Left colon (tissue), 2 donors: ENCODE results near the gene INPP4A. TPM values are rescaled to one million over a fixed set of nuclear protein-coding genes. Genes with fewer than 3 reads are reported as not detected.
A peak's percentile ranks its signal among the peaks of the same experiment; 100 is the strongest.

ENCODE experiments used
- ATAC-seq: fragments of 200-7000 bp; cut with Tn5 transposase; one replicate; pipeline ENCODE4 v1.9.1; 2020; ENCODE audit warnings: mild to moderate bottlenecking, moderate library complexity
- DNase-seq, 2 donors: peaks; one replicate each; pipeline ENCODE4 v3.0.0-alpha.2; 2020
- intact Hi-C, 2 donors: fragments of 100-400 bp; cut with DNase I in 1 of 2; cut with micrococcal nuclease in 1 of 2; formaldehyde crosslinking; loops; one replicate each; pipeline versions ENCODE4 v1.11.2 to v1.14.0; 2022; cut with DNase I, micrococcal nuclease
- total RNA-seq, 2 donors: library from RNA; stranded (reverse); fragmentation: NEBNext Ultra II Directional; extraction: Animal tissue kit (Norgen Biotek cat#: 25700); gene quantifications; one replicate each; pipeline ENCODE4 v1.2.1, GENCODE V29; 2021
- donor health status: DM: no; HTN: no; CAD: no.
- donor health status: DM: yes; HTN: yes; CAD: no.

The INPP4A gene
- total RNA-seq, 2 donors from 2014 or later: 14.3 to 19.1 TPM

DNA sequence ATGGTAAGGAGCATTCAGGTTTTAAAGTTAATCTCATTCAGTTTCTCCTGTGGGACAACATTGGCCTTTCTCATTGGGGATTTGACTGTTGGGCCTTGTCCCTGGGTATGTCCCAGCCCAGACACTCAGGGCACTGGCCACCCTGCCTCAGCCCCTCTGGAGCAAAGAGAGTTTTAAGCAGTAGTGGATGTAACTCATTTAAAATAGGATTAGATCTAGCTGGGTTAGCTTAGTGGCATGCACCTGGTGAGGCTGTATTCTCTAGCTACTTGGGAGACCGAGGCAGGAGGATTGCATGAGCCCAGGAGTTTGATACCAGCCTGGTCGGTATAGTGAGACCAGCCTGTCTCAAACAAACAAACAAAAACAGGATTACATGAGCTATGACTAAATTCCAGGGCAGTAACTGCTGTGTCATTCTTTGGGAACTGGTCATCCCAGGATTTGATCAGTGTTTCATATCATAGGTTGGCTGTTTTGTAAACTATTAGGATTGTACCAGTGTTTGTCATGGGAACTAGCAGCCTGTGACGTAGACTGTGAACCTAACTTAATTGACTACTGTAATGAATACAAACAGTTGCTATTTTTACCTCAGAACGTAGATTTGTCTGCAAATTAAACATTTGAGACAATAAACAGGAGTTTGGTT is 12.5 kb downstream of the INPP4A start:
- ATAC-seq (no peak), DNase-seq (no peak)
- intact Hi-C loops: no loop called here

DNA sequence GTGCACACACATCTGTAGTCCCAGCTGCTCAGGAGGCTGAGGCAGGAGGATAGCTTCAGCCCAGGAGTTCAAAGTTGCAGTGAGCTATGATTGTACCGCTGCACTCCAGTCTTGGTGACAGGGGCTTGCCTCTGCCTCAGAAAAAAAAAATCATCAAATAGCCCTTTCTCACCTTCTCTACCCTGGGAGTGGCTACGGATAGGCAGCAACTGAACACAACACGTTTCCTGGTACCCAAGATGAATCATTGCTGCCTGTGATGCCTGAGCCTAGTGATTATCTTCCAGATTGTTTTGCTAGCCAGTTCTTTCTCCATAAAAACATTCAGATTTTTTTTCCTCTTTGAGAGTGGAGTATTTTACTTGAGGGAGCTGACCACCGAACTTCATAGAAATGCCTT is 13.5 kb downstream of the INPP4A start:
- DNase-seq (no peak), ATAC-seq (no peak)
- intact Hi-C loops: no loop called here

DNA sequence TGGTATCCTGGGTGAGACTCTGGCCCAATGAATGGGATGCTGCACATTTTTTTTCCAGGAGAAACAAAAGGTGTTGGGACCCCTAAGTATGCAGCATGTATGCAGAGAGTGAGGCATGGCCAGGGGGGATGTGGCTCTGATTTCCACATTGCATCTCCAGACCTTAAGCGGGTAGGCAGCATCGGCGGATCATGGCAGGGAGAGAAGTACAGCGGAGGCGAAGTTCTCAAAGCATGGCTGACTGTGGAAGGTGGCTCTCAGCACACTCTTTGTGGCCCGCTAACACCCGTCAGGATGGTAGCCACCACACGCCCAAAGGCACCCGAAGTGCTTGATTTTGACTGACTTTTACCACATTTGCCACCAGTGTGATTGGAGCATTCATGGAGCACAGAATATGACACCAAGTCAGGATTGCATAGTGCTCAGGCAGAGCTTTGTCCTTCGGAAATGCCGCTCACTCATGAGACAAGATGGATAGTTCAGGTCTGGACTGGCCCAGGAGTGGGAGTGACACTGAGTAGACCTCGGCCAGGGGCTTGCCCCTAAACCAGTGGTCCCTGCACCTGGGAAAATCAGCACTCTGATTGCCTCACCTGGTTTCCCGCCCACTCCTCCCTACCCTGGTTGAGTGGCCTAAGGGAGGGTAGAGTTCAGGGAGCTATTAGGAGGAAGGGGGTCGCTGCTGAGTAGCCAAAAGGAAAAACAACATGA is 14.2 kb downstream of the INPP4A start:
- DNase-seq (no peak), ATAC-seq (no peak)
- intact Hi-C loops: no loop called here

DNA sequence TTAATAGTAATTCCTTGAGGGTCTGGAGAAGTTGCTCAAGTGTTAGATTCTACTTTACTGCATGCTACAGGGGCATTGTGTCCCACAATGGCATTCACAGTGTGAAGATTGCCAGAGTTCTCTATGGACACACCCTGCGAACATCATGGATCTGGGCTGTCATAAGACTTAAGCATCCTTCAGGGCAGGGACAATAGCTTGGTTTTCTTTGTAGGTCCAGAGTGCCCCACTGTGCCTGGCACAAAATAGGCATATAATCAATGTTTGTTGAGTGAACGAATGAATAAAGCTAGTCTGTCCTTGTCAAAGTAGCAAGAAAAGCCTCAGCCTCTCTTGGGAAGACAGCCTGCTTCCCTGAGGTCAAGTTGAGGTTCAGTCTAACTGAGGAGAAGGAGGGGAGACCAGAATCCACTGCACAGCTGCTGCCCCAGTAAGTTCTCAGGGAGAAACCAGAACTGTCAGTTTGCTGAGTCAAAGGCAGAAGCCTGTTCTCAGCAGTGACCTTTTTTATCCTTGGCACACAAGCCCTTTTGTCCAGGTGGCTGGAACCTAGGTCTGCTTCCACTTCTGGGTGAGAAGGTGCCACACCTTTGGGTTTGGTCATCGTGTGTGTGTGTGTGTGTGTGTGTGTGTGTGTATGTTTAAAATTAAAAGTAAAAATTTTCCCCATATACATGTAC is 15.0 kb downstream of the INPP4A start:
- DNase-seq: no peak
- intact Hi-C loops: no loop called here
- peak; percentile 57 for ATAC-seq

DNA sequence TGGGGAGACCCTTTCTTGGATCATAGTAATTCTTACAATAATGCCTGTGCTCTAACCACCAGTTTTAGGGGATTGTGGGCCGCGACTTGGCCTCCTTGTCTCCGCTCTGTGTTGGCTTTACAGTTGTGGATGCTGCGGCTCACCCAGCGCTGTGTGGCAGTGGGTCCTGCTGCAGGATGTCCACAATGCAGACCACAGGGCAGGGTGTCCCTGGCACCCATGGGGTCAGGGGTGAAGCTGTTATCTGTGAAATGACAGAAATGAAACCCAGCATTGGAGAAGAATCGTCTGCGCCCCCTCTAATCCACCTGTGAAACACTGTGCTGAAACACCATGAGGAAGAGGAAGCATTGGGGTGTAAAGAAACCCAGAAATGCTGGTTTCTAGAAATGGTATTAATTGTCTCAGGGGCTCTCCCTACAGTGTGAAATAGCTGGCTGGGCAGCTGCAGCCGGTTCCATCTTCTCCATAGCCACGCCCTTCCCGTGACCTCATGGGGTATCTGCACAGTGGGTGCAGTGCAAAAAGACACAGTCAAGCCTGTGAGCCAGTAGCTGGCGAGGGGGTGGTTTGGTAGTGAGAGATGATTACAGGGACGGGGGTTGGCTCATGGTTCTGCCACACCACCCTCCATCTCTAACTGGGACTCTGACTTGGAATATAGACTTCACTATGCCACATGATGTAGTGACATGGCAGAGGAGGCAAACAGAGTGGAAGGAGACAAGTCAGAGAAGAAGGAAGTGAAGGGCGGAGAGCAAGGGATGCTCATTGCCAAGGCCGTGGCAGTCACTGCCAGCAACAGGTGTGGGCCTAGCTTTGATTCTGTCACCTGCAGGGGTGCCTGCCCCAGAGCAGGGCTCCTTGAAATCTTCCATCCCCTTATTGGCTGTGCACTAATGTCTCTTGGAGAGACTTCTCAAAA is 16.2 kb downstream of the INPP4A start:
- peak; percentile 25 for ATAC-seq
- peak; percentile 49 to 73 for DNase-seq
- intact Hi-C loops: no loop called here

DNA sequence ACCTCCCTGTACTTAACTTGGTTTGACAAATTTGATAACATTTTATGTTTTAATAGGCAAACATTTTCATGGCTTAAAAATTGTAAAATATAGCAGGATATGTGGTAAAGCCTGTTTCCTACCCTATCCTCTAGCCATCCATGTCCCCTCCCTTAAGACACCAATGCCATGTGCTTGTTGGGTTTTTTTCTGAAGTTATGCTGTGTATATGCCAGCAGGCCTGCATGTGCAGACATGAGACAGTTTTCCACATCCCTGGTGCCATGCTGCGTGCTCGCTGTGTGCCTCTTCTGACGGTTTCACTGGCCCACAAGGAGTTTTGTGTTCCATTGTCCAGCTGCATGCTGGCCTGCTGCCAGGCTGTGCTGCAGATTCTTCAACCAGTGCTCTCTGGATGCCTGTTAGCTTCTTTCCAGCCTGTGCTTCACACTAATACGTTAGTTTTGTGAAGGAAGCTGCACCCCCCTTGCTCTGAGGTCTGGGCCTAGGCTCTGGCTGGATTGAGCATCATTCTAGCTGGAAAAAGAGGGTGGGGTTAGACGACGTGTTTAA is 16.9 kb downstream of the INPP4A start:
- intact Hi-C loops: no loop called here
- DNase-seq: peak in 1 of 2 donors; percentile 24
- ATAC-seq: no peak

DNA sequence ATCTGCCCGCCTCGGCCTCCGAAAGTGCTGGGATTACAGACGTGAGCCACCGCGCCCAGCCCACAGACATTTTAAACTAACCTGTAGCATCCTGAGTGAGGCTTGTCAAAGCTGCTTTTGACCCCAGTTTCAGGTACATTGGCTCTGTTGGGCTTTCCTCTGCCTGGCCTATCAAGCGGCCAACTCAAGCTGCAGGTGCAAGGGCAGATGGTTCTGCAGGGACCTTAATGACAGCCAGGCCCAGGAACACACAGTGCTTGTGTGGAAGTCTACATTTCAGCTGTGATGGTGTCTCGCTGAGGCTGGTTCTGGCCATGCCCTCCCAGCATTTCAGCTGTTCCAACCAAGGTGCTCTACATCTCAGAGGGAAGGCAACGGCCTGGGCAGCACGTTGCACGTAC is 18.4 kb downstream of the INPP4A start:
- intact Hi-C loops: no loop called here
- ATAC-seq (no peak), DNase-seq (peak; percentile 6 to 27)

DNA sequence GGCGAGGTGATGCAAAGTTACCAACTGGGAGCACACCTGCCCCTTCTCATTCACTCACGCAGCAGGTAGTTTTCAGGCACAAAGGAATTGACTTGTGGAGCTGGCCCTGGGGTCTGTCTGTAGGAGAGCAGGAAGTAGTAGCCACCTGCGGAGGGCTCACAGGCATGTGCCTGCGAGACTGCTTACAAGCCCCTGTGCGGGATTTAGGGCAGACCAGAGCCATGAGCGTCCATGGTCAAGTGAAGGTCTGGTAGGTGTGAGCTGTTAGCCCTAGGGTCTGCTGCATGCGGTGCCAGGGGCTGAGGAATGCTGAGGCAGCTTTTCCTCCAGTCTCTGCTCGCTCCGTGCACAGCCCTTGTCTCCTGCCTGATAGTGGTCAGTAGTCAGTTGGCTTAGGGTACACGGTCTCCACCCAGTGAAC is 18.9 kb downstream of the INPP4A start:
- no peak for ATAC-seq
- intact Hi-C loops: no loop called here
- DNase-seq: peak; percentile 5 to 22

DNA sequence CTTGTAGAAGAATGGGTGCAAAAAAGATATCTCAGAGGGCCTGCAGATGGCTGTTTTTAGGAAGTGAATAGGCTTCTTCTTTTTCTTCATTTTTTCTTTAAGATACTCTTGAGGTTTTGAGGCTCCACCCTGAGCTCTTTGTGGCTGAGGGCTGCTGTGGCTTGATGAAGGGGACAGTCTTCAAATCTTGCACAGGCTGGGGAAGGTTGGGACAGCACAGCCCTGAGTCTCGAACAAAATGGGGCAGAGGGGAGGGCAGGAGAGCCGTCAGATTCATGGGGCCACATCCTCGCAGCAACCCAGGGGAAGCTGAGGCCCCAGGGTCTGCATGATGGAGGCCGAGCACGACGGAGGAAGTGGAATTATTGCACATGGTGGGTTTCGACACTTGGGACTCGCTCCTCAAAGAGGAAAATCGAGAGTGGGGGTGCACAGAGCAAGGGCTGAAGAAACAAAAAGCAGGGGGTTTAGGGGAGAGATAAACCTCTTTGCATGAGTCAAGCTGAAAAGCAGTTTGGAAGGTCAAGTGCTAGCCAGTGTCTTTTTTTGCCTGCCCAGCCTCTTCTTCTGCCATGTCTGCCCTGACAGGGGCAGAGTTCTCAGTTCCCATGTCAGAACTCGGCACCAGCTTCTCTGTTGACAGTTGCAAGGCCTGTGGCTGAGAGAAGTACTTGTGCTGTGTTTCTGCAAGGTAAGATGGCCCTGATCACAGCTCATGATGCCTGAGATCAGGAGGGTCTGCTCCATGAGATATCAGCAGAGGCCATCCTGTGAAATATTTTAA is 19.5 kb downstream of the INPP4A start:
- no peak for ATAC-seq
- intact Hi-C loops: no loop called here
- peak; percentile 13 to 25 for DNase-seq

DNA sequence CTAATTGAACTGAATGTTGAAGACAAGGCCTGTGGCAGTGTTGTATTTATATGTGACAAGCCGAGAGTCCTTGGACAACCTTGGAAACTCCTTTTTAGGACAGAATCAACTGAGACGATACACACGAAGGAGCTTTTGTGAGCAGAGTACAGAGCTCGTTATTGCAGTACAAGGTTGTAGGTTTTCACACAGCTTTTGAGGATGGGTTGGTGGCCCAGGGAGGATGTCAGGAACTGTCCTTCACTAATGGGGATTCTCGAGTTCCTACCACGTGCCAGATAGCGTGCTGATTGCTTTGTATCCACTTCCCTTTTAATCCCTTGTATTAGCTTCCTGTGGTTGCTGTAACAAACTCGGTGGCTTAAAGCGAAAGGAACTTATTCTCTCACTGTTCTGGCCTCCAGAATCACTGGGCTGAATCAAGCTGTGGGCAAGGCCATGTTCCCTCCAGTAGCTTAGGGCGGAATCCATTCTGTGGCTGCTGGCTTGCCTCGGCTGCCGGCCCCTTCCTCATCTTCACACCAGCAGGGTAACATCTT is 20.2 kb downstream of the INPP4A start:
- DNase-seq (peak in 1 of 2 donors; percentile 39), ATAC-seq (peak; percentile 33)
- intact Hi-C loops: no loop called here

DNA sequence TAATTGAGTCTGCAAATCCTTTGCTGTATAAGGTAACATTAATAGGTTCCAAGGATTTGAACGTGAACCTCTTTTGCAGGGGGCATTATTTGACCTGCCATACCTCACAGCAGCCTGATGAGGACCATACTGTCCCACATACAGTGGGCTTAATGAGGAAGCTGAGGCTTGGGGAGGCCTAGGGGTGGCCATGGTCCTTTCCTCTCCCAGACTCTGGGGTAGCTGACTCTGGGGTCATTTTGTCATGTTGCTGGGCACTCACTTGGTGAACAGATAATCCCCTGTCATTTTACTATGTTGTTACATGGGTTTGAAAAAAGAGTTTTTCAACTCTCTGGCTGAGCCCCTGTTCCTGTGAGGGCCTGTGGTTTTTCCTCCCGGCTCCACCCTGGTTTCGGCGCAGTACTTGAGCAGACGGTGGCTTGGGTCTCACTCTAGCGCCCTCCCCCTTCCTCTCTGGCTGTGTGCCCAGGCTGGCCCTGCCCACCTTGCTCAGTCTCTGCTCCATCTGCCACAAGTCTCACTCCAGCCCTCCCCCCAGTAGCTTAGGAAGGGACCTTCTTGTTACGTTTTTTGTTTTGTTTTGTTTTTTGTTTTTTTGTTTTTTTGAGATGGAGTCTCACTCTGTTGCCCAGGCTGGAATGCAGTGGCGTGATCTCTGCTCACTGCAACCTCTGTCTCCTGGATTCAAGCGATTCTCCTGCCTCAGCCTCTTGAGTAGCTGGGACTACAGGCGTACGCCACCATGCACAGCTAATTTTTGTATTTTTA is 21.0 kb downstream of the INPP4A start:
- DNase-seq (peak; percentile 80 to 85), ATAC-seq (peak; percentile 87)
- intact Hi-C loops: no loop called here

DNA sequence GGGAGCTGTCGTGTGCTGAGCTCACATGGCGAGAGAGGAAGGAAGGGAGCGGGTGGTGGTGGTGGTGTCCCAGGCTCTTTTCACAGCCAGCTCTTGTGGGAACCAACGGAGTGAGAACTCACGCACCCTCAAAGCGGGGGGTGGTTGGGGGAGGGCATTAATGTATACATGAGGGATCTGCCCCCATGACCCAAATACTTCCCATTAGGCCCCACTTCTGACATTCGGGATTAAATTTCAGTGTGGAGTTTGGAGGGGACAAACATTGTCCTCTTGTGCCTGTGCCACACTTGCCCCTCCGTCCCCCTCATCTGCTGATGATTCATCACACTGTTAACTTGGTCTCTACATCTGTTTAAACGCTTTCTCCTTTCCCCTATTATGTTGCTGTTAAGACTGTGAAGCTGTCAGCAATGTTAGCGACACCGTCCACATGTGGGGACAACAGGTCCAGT is 22.5 kb downstream of the INPP4A start:
- ATAC-seq (no peak), DNase-seq (peak in 1 of 2 donors; percentile 25)

DNA sequence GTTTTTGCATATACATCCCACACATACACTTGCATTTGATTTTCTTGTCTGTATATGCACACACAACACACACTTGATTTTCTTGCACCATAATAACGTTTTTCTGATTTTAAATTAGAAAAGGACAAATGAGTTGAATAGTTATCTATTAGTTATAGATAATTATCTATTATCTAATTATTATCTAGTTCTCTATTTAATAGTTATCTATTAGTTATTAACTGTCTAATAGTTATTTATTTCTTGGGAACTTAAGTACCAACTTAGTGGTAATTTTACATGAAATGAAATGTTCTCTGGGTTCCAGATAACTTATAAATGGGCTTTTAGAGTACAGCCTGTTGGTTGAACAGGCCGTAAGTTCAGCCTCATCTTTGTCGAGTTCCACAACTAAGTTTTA is 23.0 kb downstream of the INPP4A start:
- intact Hi-C loops: no loop called here
- DNase-seq (no peak), ATAC-seq (no peak)

More for the DNA sequence above, 22.5 kb downstream of the INPP4A start:
- intact Hi-C loops: no loop called here

DNA sequence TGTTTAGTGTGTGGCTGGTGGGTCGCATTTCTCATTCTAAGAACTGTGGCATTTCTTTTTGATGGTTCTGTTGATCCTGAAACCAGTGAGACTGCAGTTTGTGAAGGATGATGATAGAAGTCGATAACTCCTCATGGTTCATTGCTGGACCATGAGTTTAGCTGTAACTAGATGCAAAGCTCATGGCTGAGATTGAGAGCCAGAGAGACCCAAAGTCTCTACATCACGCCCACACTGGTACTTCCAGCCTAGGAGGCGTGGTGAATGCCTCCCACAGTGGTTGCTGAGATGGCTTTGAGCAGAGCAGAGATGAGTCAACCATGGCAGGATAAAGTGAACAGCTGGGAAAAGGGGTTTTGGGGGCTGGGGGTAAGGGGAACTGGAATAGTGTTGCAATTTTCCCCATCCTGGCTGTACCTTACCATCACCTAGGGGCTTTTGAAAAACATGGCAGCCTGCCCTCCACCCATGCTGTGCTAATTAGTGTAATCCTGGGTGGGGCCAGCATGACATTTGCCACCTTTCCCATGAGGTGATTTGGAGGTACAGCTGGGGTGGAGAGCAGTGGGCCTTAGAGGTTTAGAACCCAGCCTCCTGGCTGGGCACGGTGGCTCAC is 24.1 kb downstream of the INPP4A start:
- no peak for ATAC-seq
- intact Hi-C loops: no loop called here
- DNase-seq: no peak

DNA sequence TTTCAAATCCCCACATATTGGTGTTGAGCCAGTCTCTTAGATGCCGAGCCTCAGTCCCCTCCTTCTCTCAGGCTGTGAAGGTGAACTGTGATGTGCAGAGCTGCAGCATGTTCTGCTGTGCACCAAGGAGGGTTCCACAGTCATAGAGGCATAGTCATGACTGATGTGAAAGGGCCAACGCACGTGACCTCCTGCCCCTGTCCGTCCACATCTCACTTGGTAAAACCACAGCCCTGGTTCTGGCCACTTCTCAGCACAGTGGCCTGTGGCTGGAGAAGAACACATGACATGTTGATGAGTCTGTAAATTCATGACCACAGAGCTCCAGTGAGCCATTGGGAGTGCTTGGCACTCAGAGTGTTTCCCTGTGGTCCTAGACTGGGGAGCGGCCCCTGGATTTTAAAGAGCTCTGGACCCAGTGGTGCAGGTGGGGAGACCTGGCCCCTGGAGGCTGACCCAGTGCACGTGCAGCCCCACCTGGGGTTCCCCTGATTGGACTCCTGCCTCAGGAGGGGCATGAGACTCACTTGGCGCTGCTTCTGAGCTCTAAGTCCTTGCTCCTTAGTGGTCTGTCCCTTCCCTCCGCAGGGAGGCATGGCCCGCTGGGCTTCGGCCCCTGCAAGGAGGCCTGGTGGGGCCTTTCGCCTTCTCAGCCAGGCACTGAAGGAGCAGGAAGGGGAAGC is 25.3 kb downstream of the INPP4A start:
- intact Hi-C loops: no loop called here
- peak in 1 of 2 donors; percentile 22 for DNase-seq
- ATAC-seq: no peak

DNA sequence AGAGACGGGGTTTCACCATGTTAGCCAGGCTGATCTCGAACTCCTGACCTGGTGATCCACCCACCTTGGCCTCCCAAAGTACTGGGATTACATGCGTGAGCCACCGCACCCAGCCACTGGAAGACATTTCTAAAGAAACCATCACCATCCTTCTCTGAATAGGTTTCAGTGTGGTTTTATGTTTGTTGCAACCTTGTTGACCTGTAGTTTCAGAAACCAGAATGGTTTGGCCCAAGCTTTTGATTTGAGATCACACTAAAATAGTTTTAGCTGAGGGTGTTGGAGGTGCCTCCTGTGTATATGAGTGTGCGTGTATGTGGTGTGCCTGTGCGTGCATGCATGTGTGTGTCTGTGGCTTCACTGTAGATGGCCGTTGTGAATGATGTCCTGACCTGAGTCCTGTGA is 26.2 kb downstream of the INPP4A start:
- ATAC-seq (no peak), DNase-seq (peak in 1 of 2 donors; percentile 2)
- intact Hi-C loops: no loop called here
